ENCODE measurements around the gene SWAP70. TPM values are rescaled to one million over a fixed set of nuclear protein-coding genes. Genes with fewer than 3 reads are reported as not detected.

Gene SWAP70
- total and polyA plus RNA-seq, 2 of the 8 experiments (the other 6 are each of a cell fraction or from before 2014, with no cell fraction given), result 14.8 to 37.5 TPM

DNA sequence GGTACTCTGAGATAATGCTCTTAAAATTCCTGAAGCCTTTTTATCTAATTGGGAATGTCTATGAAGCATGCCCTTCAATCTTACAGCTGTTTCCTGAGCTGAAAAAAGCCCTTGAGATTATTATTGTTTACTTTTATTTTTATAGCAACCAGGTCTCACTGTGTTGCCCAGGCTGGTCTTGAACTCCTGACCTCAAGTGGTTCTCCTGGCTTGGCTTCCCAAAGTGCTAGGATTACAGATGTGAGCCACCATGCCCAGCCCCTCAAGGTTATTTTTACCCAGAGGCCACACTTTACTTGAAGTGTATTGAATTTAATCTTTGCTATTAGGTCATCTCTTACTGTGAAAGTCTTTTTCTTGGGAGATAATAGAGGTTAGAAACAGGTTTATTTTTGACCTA is 7.0 kb upstream of the SWAP70 start:
- H3K27ac ChIP-seq (ENCODE audit: low read depth, low read length), result no peak overlapping the region
- no peak overlapping the region for H4K5ac ChIP-seq (ENCODE audit: insufficient read length, low read depth, low read length)
- H4K8ac ChIP-seq (ENCODE audit: extremely low read depth, insufficient read depth, low read length), result no peak overlapping the region
- H2AK5ac ChIP-seq (ENCODE audit: low read depth, low read length), result no peak overlapping the region
- no peak overlapping the region for H2BK12ac ChIP-seq (ENCODE audit: low read depth, low read length)
- FAIRE-seq, result no peak
- H3K9me3 ChIP-seq (ENCODE audit: insufficient read depth in 2 of 2, low read depth in 1 of 2, low read length in 1 of 2), result no peaks in the 10 kb centered on the region
- H2BK5ac ChIP-seq (ENCODE audit: low read depth, low read length), result no peak overlapping the region
- H4K20me1 ChIP-seq (replicated peaks in 1 of 2; ENCODE audit: control insufficient read depth in 1 of 2, insufficient read depth in 2 of 2, low read length in 2 of 2), result no peaks in the 10 kb centered on the region
- no peak overlapping the region for H3K9ac ChIP-seq (replicated peaks in 1 of 4; ENCODE audit: extremely low read depth in 1 of 4, low read depth in 3 of 4, low read length in 3 of 4)
- H2BK20ac ChIP-seq (ENCODE audit: low read length), result no peak overlapping the region
- H4K91ac ChIP-seq (replicated peaks; ENCODE audit: insufficient read length, low read length), result no peak overlapping the region
- no peak overlapping the region for H3K18ac ChIP-seq (ENCODE audit: extremely low read depth, low read length)
- H3K27me3 ChIP-seq (replicated peaks in 1 of 4; ENCODE audit: control insufficient read depth in 3 of 4, extremely low read depth in 1 of 4, insufficient read depth in 3 of 4, low read length in 3 of 4), result no peaks in the 10 kb centered on the region
- H3K23me2 ChIP-seq (ENCODE audit: low read depth, low read length), result no peaks in the 10 kb centered on the region
- H2BK15ac ChIP-seq (ENCODE audit: low read length), result no peak overlapping the region
- H2BK120ac ChIP-seq (replicated peaks; ENCODE audit: low read depth, low read length), result no peak overlapping the region
- no peaks in the 10 kb centered on the region for H3K79me2 ChIP-seq (ENCODE audit: control insufficient read depth in 1 of 2, insufficient read depth in 2 of 2, low read length in 2 of 2)
- H3K79me1 ChIP-seq (ENCODE audit: low read depth, low read length), result no peaks in the 10 kb centered on the region
- H3K36me3 ChIP-seq (ENCODE audit: control insufficient read depth in 2 of 4, insufficient read depth in 4 of 4, low read length in 3 of 4), result no peaks in the 10 kb centered on the region
- POLR2A ChIA-PET (ENCODE audit: partially characterized antibody), result no interaction called here
- no peak overlapping the region for H3K4me2 ChIP-seq (ENCODE audit: insufficient read depth in 1 of 2, low read depth in 2 of 2, low read length in 2 of 2)
- CTCF ChIA-PET (ENCODE audit: partially characterized antibody), result no interaction called here
- no peak for TF ChIP-seq CHD1 (IDR thresholded peaks at IDR 0.05; ENCODE audit: low read depth, low read length)
- TF ChIP-seq JUND (IDR thresholded peaks at IDR 0.05; ENCODE audit: low read length), result no peak
- no peak for TF ChIP-seq CREB1 (IDR thresholded peaks at IDR 0.05)
- no peak for TF ChIP-seq RAD21 (IDR thresholded peaks at IDR 0.05 in 1 of 2, conservative IDR thresholded peaks at IDR 0.05 in 1 of 2; ENCODE audit: low read depth in 2 of 2, low read length in 2 of 2)
- no peak for TF ChIP-seq GABPA (IDR thresholded peaks at IDR 0.05; ENCODE audit: borderline replicate concordance, insufficient read depth, low read length)
- TF ChIP-seq KDM5A (IDR thresholded peaks at IDR 0.05; ENCODE audit: low read length), result no peak
- no peak overlapping the region for H3K14ac ChIP-seq (ENCODE audit: insufficient read length)
- H3K23ac ChIP-seq (ENCODE audit: insufficient read length), result no peak overlapping the region
- H3K4ac ChIP-seq (replicated peaks; ENCODE audit: insufficient read length, low read depth, low read length), result no peak overlapping the region
- DNase-seq (ENCODE audit: low read depth in 1 of 2, low spot score in 2 of 2), result no peak
- no peaks in the 10 kb centered on the region for H3K4me1 ChIP-seq (replicated peaks in 1 of 4; ENCODE audit: control insufficient read depth in 3 of 4, insufficient read depth in 4 of 4, low read length in 3 of 4)
- no peak overlapping the region for H3K56ac ChIP-seq (replicated peaks; ENCODE audit: insufficient read length, low read depth, low read length)
- no peak overlapping the region for H3K4me3 ChIP-seq (ENCODE audit: extremely low read depth in 1 of 4, insufficient read depth in 2 of 4, low read depth in 3 of 4, low read length in 4 of 4)
- no peak overlapping the region for H2AFZ ChIP-seq (ENCODE audit: low read length)
